OCI-LY7 (cell line): ENCODE results near the gene HGFAC. TPM values are rescaled to one million over a fixed set of nuclear protein-coding genes. Genes with fewer than 3 reads are reported as not detected.
A peak's percentile ranks its signal among the peaks of the same experiment; 100 is the strongest.

ENCODE experiments used
- BruUV-seq: library from RNA; stranded (reverse); fragments of 400-500 nt; replicated peaks from 2 replicates; lab custom pipeline; 2021; lab: Mats Ljungman, UMichigan
- CTCF ChIA-PET: fragments of 300-600 bp; sonication (Branson Sonifier 250); formaldehyde crosslinking; loops from one replicate; lab custom pipeline; 2022; ENCODE audit warnings: antibody characterized with exemption; ENCODE audit not compliant: unreplicated experiment; lab: Charles Lee
- POLR2A ChIA-PET: fragments of 300-600 bp; sonication (Branson Sonifier 250); formaldehyde crosslinking; loops from one replicate; lab custom pipeline; 2022; ENCODE audit warnings: antibody characterized with exemption; lab: Charles Lee
- DNase-seq: peaks from one replicate; pipeline ENCODE4 v3.0.0-alpha.2; 2015; ENCODE audit warnings: low spot score
- H2AFZ ChIP-seq: fragments of 200-600 bp; sonication (generic), shearing (Covaris generic); 2 replicates; pipeline ENCODE4 v1.6.1; 2014; ENCODE audit warnings: mild to moderate bottlenecking, antibody characterized with exemption, low read length, moderate library complexity
- H3K27ac ChIP-seq: fragments of 200-600 bp; sonication (generic); 2 replicates; pipeline ENCODE4 v1.5.1; 2014; ENCODE audit warnings: mixed run types, low read depth, mild to moderate bottlenecking, moderate library complexity, low read length, inconsistent platforms; ENCODE audit not compliant: poor library complexity, severe bottlenecking
- H3K36me3 ChIP-seq: fragments of 200-600 bp; sonication (generic); 2 replicates; pipeline ENCODE4 v1.6.1; 2014; ENCODE audit warnings: mild to moderate bottlenecking, antibody characterized with exemption, low read length, moderate library complexity, mixed read lengths; ENCODE audit not compliant: insufficient read depth
- H3K4me1 ChIP-seq: fragments of 200-600 bp; sonication (generic); 2 replicates; pipeline ENCODE4 v1.5.1; 2014; ENCODE audit warnings: mild to moderate bottlenecking, low read length; ENCODE audit not compliant: insufficient read depth, poor library complexity, severe bottlenecking
- H3K4me2 ChIP-seq: fragments of 200-600 bp; sonication (generic); 2 replicates; pipeline ENCODE4 v1.6.1; 2014; ENCODE audit warnings: mild to moderate bottlenecking, low read length
- H3K4me3 ChIP-seq: fragments of 200-600 bp; sonication (generic); 2 replicates; pipeline ENCODE4 v1.5.1; 2014; ENCODE audit warnings: mild to moderate bottlenecking, low read depth, low read length; ENCODE audit not compliant: poor library complexity, severe bottlenecking
- H3K79me2 ChIP-seq: fragments of 200-600 bp; sonication (generic); 2 replicates; pipeline ENCODE4 v1.6.1; 2016; ENCODE audit warnings: low read depth, mild to moderate bottlenecking, low read length, moderate library complexity, mixed read lengths; ENCODE audit not compliant: insufficient read depth
- H3K9me2 ChIP-seq: fragments of 200-600 bp; sonication (generic); 2 replicates; pipeline ENCODE4 v1.6.1; 2016; ENCODE audit warnings: mild to moderate bottlenecking, low read length, mixed read lengths; ENCODE audit not compliant: insufficient read depth
- H3K9me3 ChIP-seq: fragments of 200-600 bp; sonication (generic); 2 replicates; pipeline ENCODE4 v1.6.1; 2014; ENCODE audit warnings: mild to moderate bottlenecking, mixed run types, low read length, mixed read lengths
- H4K20me1 ChIP-seq: fragments of 200-600 bp; sonication (generic); 2 replicates; pipeline ENCODE4 v1.6.1; 2014; ENCODE audit warnings: mild to moderate bottlenecking, antibody characterized with exemption, low read length, moderate library complexity, mixed read lengths; ENCODE audit not compliant: insufficient read depth
- EZH2phosphoT487 ChIP-seq: fragments of 200-600 bp; sonication (generic); IDR thresholded peaks from 2 replicates; pipeline ENCODE4 v1.6.1; 2018; ENCODE audit warnings: low read depth, borderline replicate concordance, mild to moderate bottlenecking, mixed run types, antibody characterized with exemption, low read length, moderate library complexity, mixed read lengths
- intact Hi-C: fragments of 100-400 bp; cut with micrococcal nuclease; formaldehyde crosslinking; loops from one replicate; pipeline ENCODE4 v1.10.0; 2022; ENCODE audit not compliant: unreplicated experiment
- total RNA-seq, 2 experiments: library from RNA; depleted of rRNA in 1 of 2; stranded (reverse); fragments of >200 nt in 1 of 2; shearing (Covaris generic) in 1 of 2; gene quantifications; 2 replicates each; pipeline ENCODE4 v1.2.3, GENCODE V29; 2014 to 2022
- TF ChIP-seq, protein P1 (sequence below): fragments of 200-600 bp; sonication (generic); conservative IDR thresholded peaks from 2 replicates; pipeline ENCODE4 v1.5.1; 2014; ENCODE audit warnings: mild to moderate bottlenecking, antibody characterized with exemption, low read length, moderate library complexity, mixed read lengths

Gene HGFAC
- total RNA-seq, 2 experiments from 2014 or later, result not detected

DNA sequence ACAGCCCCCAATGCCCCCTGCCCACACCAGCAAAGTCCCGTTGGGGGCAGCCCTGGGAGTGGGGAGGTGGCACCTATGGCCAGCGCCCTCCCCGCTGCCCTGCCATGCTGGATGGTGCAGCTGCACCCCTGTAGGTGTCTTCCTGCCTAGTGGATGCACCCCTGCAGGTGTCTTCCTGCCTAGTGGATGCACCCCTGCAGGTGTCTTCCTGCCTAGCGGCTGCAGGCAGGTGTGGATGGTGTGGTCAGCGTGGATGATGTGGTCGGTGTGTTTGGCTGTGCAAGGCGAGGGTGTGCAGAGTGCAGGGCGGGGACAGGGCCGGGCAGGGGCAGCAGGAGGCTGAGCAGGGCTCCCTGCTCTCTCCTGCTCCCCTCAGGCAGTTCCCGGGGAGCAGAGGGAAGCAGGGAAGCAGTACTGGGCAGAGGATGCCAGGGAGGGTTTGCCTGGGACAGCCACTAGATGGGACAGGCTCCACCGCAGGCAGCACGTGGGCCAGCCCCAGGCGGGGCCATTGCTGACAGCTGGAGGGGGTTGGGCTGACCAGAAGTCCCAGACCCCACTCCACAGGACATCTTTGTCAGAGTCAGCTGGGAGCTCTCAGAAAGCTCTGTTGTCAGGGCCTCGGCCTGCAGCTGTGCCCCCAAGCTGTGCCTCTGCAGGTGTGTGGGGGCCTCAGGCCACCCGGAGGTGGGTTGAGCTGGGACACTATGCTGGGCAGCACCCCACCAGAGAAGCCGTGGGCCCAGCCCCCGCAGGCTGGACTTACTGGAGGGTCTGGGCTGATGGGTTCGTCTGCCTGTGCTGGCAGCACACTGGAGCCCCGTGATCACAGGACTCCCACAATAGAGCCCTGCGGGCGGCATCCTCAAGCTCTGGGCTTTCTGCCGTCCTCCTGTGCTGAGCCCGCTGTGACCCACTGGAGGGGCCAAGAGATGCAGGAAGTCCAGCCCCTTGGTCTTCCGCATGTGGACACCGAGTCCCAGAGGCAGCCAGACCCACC lies 45.1 kb downstream of the HGFAC start:
- Histone ChIP-seq H4K20me1 (no peaks in the 10 kb centered on the region; the same call in 1 of the 2 replicates), H3K4me1 (peaks cover 31% of the 10 kb centered on the region), H3K27ac (no peak overlapping the region), H3K79me2 (no peaks in the 10 kb centered on the region), H3K36me3 (no peaks in the 10 kb centered on the region), H3K9me3 (no peaks in the 10 kb centered on the region), H3K4me3 (no peak overlapping the region), H3K4me2 (peak overlapping the region; percentile 35; the same call in 1 of the 2 replicates), H3K9me2 (no peaks in the 10 kb centered on the region), H2AFZ (no peak overlapping the region)
- peak; percentile 63 for DNase-seq
- intact Hi-C loops, result loop anchor here (1.0 kb wide), 1 partner anchor 282 kb away; no protein-coding TSS in a partner anchor
- ChIA-PET POLR2A (no interaction called here), CTCF (no interaction called here)
- no peak for TF ChIP-seq EZH2phosphoT487
- TF ChIP-seq, protein P1, sequence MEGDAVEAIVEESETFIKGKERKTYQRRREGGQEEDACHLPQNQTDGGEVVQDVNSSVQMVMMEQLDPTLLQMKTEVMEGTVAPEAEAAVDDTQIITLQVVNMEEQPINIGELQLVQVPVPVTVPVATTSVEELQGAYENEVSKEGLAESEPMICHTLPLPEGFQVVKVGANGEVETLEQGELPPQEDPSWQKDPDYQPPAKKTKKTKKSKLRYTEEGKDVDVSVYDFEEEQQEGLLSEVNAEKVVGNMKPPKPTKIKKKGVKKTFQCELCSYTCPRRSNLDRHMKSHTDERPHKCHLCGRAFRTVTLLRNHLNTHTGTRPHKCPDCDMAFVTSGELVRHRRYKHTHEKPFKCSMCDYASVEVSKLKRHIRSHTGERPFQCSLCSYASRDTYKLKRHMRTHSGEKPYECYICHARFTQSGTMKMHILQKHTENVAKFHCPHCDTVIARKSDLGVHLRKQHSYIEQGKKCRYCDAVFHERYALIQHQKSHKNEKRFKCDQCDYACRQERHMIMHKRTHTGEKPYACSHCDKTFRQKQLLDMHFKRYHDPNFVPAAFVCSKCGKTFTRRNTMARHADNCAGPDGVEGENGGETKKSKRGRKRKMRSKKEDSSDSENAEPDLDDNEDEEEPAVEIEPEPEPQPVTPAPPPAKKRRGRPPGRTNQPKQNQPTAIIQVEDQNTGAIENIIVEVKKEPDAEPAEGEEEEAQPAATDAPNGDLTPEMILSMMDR, result no peak
- no TSS peak for BruUV-seq

DNA sequence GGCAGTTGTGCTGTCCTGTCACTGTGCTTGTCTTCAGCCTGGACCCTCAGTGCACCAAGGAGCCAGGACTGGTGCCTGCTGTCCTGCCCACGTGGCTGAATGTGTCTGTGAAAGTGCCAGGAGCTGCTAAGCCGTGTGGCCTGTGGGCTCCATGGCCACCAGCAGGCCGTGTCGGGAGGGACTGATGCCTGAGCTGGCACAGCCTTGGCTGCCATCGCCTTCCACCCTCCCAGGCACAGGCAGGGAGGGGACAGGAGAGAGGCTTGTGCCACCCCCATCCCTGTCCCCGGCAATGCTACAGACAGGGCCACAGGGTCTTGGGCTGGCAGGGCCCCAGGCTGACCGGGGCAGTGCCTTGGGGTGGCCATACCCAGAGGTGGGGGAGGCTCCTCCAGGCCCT lies 46.1 kb downstream of the HGFAC start:
- Histone ChIP-seq H4K20me1 (no peaks in the 10 kb centered on the region; the same call in 1 of the 2 replicates), H3K4me1 (peaks cover 31% of the 10 kb centered on the region), H3K4me2 (no peak overlapping the region), H2AFZ (no peak overlapping the region), H3K4me3 (no peak overlapping the region), H3K36me3 (no peaks in the 10 kb centered on the region), H3K9me3 (no peaks in the 10 kb centered on the region), H3K79me2 (no peaks in the 10 kb centered on the region), H3K27ac (no peak overlapping the region), H3K9me2 (no peaks in the 10 kb centered on the region)
- DNase-seq, result no peak
- ChIA-PET CTCF (interaction anchor here (0.6 kb wide), 1 partner anchor 33 kb away, joined by 3 read pairs; no protein-coding TSS in a partner anchor), POLR2A (no interaction called here)
- TF ChIP-seq, protein P1, result no peak
- no peak for TF ChIP-seq EZH2phosphoT487
- intact Hi-C loops, result no loop called here
- BruUV-seq, result no TSS peak

DNA sequence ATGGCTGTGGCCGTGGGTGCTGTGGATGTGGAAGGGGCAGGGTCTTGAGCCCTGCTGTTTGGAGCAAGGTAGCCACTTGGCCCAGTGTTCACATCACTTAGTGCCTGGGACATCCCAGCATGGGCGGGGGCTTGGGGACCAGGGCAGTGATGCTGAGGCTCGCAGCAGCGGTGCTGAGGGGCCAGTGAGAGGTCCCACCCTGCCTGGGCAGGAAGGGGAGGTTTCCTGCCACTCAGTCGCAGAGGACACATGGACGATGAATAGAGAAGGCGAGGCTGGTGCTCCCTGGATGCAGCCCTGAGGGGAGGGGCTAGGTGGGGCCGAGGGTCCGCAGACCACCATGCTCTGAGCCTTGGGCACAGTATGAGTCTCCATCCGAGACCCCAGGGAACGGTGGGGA lies 47.1 kb downstream of the HGFAC start:
- intact Hi-C loops, result no loop called here
- Histone ChIP-seq H3K4me2 (no peak overlapping the region), H2AFZ (no peak overlapping the region), H3K4me3 (no peak overlapping the region), H4K20me1 (no peaks in the 10 kb centered on the region), H3K9me2 (no peaks in the 10 kb centered on the region), H3K27ac (no peak overlapping the region), H3K36me3 (no peaks in the 10 kb centered on the region), H3K79me2 (no peaks in the 10 kb centered on the region), H3K4me1 (peaks cover 31% of the 10 kb centered on the region), H3K9me3 (no peaks in the 10 kb centered on the region)
- ChIA-PET CTCF (no interaction called here), POLR2A (no interaction called here)
- TF ChIP-seq, protein P1, result no peak
- TF ChIP-seq EZH2phosphoT487, result no peak
- no TSS peak for BruUV-seq
- DNase-seq, result no peak
